Middle frontal gyrus (tissue), 1 donor: ENCODE results near the gene PLPP3.

Source experiments
- DNase-seq: peaks from one replicate; pipeline ENCODE4 v3.0.0-alpha.2; 2015; ENCODE audit warnings: low spot score; ENCODE audit errors: extremely low spot score

PLPP3 gene

DNA sequence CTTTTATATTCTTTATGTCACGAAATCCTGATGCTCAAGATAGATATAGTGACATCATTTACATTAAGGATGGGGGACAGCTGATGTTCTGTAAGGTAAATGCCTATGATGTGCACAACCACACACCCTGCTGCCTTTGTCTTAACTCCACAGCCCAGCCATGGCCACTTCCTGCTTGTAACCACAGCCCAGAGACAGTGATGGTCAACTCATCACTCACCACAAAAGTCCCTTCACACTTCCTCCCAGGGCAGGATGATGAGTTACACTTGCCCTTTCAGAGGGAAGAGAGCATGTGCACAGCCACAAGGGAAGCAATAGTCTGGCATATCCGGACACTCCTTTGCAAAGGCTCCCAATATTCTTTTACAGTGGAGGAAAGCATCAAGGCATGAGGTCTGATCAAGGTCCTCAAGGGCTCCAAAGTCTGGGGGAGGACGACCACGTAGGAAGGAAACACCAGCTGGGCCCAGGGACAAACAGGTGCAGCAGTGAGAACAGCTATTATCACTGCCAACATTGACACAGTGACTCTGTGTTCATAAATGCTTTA lies 53.8 kb downstream of the PLPP3 start:
- no peak for DNase-seq

DNA sequence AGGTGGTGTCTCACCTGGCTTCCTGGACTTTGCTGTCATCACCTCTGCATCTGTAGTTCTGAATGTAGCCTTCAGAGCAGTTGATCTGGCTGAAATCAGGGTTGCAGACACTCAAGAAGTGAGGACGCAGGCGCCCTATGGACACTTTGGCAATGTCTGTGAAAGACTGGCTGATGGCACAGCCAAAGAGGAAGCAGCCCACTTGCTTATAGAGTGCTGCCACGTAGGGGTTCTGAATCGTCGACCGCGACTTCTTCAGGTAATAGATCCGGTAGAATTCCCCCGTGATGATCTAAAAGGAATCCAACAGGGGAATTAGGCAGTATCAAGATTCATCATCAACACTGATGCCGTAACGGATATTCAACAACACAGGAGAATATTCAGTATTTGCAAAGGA lies 55.1 kb downstream of the PLPP3 start:
- no peak for DNase-seq

DNA sequence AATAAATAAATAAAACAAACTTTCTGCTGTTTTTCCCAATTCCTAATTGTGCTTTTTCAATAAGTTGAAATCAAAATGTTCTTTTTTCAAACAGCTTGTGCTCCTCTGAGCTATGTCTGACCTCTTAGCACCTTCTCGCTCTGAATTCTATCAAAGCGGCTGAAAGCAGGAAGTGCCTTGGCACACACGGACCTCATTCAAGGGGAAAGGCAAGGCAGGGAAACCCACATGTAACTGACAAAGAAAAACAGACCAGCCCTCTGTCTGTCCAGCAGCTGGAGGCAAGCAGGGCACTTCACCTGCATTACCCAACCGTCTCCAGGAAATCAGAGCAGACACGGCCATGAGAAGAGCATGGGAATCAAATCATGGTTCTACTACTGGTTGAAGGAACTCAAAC lies 56.7 kb downstream of the PLPP3 start:
- DNase-seq = no peak

DNA sequence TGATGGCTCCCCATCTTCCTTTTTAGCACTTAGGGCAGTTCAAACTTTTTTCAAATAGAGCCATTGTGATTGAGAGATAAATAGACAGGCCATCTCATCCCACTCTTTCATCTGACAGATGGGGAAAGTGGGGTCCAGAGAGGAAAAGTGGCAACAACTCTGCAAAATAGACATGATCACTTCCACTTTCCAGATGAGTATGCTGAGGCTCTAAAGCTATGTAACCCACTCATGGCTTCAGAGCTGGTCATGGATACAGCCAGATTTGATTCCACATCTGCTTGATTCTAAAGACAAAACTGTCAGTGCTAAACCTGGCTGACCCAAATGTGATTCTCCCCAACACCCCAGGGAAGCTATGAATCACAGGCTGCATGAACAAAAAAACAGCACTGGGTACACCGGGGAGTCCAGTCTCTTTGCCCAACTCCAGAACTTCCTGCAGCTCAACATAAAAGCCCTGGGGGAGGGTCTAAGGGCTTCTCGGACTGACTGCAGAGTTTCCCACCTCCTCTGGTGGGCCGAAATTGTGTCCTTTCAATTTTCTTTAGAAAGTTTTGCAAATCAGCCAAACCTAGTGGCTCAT lies 59.3 kb downstream of the PLPP3 start:
- no peak for DNase-seq

DNA sequence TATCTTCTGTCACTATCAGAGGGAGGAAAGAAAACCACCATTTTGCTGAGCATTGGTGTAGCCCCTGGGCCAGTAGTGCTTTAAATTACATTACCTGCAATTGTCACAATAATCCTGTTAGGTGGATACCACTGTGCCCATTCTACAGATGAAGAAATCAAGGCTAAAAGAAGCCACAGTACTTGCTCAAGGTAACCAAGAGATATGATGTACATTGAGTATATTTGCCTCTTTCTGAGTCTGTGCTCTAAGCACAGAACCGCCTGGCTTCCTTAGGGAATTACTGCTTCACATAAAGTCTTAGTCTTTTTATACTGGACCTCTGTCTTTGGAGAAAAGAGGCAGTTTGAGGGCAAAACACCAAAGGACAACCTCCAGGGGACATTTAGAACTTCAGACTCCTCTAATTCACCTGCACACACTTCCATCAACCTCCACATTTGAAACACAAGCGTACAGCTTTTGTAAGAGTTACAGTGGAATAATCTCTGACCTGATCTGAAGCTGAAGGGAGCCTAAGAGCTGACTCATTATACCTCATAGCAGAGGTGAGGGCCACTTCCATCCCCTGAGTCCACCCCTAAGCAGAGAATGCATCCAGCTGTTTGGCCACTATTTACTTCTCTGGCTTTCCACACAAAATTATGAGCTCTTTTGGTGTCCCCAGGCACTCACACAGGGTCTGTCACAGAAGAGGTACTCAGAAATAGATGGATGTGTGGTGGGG lies 61.8 kb downstream of the PLPP3 start:
- DNase-seq = no peak

DNA sequence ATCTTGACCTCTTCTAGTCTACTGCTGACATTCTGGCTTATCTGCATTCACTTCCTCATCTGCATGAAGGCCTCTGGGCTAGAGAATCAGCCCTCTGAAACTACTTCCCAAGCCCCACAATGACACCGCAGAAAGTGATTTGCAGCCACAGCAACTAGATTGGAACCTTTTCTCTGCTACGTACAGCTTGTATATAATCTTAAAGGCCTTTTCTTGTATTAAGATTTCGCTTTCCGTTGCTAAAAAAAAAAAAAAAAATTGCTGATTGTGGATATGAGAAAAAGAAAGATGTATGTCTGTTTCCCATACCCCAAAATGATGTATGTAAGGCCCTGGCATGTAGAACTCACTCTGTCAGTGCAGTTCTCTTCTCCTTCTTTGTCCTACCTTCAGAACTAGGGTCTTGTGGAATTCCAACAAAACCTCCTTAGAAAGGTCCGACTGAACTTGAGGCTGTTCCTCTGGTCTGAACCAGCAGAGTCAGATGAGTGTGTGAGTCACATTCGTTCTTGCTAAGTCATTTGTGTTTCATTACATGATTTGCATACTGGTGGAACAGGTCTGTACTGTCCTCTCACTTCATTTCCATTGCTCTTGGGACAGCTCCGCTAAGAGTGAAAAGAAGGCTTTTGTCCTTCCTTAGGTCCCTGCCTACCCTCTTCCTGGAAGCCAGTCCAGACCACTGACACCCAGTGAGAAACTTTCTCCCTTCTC lies 62.7 kb downstream of the PLPP3 start:
- DNase-seq = no peak

DNA sequence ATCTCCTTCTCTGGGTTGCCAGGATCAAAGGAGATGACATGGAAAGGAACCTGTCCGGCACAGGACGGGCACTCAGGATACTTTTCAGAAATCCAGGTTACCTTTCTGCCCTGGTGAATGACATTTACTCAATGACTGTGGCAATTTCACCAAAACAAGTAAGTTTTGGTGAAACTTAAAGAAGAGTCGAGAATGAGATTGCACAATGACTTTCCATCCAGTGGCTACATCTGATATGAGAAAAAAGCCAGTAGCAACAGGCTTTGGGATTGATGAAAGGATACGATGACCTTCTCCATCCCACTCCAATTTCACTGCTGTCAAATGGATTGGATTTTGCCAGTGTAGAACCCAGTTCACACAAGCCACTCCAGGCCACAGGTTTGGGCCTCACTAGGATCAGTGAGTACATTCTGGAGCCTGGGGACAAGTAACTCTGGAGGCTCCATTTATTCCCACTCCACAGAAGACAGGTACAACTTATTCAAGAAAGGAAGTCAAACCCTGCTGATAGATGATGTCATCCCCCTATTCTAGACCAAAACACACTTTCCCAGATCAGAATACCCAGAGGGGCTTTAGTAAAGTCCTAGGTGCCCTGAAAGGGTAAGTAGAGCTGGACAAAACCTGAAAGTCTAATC lies 63.3 kb downstream of the PLPP3 start:
- no peak for DNase-seq

DNA sequence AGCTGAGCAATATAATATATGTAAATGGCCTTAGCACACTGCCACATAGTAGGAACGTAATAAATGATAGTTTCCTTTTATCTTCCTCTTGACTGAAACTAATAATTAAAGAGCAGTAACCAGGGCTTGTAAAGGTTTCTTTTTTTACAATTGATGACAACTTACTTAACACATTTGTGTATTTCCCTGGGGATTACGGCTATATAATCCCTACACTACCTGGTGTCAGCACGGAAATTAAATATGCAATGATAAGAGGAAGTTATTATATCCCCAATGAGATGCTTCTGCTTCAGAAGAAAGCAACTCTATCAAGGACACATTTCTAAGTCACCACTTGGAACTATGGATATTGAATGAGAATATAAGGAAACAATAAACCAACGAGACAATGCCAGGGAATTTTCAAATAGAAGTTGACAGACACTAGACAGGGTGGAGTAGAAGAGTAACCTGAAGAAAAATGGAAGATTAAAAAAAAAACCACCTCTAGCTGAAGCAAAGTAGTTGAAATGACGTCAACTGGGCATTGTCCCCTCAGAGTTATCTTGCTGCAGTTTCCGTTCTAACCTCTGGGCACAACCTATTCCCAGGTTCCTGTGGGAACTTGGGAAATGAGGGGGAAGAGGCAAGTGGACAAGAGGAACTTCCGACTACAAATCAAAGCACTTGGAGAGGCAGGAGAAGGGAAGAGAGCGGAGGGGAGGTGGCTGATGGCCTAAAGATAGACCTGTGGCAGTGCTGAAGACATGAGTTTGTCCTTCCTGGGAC lies 66.5 kb downstream of the PLPP3 start:
- DNase-seq = no peak

DNA sequence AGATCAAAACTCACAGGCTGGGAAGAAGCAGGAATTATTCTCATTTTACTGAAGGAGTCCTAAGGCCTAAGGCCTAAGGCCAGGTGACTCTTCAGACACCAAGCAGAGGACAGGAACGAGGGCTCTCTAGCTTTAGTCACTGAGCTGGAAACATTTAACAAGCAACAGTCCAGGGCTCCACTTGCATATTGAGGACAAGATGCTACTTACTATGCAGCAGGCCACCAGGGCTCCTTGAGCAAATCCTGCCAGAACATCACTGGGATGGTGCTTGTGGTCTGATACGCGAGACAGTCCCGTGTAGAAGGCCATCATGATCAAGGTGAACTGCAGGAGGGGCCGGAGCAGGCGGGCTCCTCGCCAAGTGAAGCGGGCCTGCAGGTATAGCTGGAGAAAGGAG lies 67.6 kb downstream of the PLPP3 start:
- DNase-seq = no peak

DNA sequence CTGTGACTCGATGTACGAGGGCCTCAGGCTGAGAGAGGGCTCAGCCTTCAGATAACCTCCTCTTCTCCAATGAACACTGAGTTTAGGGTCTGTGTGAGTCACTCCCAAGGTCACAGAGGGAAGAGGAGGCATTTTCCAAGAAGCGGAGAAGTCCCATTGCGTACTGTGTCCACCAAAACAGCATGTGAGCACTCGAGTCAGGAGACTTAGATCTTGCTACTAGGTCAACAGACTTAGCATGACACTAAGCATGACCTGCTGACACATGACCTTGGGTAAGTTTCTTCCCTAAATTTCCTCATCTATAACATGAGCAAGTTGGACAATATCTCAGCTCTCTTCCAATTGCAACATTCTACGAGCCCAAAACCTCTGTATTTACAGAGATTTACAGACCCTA lies 68.0 kb downstream of the PLPP3 start:
- DNase-seq = no peak

DNA sequence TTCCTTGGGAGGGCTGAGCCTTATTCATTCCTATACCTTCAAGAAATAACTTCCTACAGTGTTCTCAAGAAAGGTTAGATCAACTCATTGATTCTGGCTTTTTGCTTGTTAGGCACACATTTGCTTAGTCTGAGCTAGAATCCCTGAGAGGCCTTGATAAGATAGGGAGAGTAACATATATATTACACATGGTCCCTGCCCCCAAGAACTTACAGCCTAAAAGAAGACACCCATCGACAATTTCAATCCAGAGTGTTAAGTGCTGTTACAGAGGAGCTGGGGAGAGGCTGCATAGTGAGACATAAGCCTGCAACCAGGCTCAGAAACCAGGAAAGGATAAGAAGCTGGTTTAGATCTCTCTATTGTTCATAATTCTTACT lies 68.7 kb downstream of the PLPP3 start:
- DNase-seq = no peak

DNA sequence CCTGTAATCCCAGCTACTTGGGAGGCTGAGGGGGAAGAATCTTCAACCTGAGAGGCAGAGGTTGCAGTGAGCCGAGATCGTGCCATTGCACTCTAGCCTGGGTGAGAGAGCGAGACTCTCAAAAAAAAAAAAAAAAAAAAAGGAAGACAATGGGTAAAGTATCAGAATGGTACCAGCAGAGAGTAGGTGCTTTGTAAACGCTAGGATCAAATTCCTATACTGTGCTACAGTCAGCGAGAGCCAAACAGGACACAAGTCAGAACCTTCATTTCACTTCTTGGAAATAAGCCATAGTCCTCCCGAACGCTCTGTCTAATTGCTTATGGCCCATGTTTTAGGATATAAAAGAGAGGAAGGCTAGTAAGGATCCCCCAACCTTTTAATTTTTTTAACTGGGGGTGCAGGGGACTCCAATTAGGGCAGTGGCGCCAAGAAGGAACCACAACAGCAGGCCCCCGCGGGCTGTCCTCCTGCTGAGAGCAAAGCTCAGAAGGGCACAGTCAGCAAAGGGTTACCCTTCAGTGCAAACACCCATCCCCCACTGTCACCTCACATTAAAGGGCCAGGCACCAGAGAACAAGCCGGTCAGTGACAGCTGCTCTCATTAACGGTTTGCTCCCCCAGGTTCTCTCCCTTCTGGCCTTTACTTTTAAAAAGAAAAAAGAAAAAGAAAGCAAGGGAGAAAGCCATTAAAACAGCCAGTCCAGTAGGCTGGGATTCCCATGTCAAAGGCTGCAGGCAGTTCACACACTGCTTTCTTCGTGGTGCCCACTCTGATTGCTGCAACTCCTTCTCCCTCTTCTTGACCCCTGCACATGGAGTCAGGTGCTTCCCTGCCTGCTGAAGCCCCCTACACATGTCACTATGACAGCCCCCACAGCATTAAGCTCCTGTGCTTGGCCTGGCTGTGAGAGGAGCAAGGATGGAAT lies 69.4 kb downstream of the PLPP3 start:
- DNase-seq = no peak

DNA sequence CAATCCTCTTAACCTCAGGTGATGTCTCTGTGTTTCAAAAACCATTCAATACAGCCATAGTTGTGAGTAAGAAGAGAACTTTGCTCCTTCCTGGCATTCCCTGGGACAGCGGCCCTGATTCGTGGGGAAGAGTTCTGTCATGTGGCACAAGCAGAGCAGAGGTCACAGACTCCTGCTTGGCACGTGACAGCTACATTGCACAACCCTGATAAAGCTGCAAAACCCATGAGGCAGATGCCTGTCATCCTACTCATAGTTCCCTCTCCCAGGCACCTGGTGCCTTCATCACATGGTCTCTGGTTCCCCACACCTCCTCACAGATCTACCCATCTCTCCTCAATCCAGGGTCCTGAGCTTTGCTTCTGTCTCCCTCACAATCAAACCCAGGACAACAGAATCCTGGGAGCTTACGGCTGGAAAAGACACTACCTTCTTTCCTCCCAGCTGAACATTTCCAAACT lies 70.8 kb downstream of the PLPP3 start:
- no peak for DNase-seq

DNA sequence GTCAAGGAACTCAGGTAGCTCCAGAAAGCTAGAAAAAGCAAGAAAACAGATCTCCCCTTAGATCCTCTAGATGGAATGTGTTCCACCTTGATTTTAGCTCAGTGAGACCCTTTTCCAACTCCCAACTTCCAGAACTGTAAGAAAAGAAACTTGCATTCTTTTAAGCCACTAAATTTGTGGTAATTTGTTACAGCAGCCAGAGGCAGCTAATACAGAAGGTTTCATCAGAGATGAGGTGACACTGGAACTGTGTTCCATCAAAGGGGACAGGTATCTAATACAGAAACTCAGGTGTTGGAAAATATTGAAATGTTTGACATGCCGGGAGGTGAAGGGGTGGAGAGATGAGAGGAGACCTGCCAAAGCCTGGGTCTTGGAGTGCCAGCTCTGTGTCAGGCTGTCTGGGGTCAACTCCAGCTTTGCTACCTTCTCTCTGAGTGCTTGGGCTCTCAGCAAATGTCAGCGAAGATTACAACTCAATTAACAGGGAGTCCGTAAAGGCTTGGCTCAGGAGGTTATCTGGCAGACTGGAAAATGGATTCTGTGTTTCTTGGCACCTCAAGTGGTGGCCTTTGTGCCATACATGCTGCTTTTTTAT lies 71.3 kb downstream of the PLPP3 start:
- no peak for DNase-seq

DNA sequence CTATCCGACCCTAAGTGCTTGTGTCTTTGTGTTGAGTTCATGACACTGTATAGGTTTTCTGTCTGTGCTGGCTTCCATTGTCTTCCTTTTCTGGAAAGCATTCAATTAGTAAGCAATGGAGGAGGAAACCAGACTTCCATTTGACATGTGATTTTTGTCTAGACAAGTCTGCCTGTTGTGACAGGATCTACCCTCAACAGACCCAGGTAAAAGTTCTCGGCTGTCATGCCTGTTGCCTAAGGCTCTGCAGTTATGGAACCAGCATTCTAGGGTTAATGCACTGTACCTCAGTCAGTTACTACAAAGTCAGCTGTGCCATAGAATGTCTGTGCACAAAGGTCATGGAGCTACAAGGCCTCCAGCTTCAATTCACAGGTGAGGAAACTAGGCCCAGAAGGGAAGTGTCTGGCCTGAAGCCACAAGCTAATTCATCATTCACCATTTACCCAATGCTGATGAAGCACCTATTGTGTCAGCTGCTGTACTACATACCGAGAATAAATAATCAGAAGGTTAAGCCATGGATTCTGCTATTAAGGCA lies 72.3 kb downstream of the PLPP3 start:
- no peak for DNase-seq

DNA sequence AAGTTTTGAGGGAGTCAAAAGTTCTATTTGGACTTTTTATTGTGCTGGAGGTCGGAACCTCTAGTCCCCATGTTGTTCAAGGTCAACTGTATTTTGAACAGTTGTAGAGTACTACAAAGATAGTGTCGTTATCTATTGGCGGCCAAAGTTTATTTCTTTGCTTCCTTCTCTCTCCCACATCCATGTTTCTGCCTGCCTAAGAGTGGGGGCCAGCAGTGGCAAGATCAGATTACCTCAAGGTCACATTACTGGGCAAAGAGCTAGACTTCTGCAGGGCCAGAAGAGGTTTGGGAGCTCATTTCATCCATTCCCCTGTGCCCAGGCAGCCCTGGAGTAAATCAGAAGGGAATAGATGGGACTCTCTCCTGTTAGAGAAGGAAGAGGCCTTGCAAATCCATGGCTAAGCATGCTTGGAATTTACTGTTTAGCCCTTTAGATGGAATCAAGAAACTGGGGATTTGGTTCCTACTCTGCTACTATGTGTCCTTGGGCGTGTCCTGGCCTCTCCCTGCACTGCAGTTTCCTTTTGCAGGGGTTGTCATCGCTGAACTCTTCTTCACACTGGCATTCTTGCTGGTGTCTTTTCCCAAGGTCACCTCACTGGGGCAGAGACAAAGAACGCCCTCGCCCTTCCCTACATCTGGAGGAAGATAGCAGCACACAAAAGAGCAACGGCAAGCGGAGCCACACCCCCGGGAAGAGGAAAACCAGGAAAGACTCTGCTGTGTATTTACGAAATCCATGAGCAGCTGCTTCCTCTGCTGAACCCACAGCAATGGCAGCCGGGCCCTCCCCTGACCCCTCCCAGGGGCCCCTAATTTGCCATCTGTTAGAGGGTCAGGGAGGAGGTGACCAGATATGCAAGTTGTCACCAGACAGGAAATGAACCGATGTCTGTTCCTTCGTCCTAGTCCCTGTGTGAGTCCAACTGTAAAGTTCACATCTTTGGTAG lies 73.3 kb downstream of the PLPP3 start:
- DNase-seq = no peak

DNA sequence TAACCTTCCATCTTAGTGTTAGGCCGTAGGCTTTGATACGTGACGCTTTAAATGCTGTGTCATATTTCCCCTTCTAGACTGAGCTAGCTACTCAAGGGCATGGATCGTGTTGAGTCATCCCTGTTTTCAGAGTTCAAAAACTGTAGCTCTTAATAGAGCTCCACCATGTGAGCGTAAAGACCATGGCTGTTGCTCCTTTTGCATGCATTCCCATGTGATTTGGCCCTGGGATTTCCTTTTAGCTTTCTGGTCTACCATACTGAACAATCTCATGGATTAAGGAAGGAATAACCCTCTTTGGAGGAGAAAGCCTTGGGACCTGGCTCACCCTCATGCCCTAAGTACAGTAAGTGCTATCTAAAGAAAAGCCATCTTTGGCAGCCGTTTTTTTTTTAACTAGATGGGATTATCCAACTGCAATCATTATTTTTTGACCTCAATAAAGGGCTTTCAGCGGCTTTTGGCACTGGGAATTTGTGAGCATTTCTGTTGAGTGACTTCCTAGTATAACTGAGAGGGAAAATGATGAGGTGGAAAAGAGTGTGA lies 76.6 kb downstream of the PLPP3 start:
- DNase-seq = no peak

DNA sequence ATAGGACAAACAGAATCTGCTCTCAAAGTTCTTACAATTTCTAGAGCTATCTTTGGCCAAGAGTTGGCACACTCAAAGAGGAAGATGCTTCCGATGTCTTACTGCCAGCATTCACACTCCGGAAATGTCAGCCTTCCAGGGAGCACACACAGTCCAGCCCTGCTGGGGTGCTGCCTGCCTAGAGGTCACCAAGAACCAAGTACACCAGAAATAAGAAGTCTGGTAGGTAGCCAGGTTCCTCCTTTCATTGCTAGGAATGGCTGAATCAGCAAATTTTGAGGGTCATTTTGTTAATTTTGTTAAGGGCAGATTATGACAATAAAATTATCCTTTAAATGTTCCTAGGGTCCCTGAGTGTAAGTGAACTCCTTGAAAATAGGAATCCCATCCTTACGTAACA lies 77.5 kb downstream of the PLPP3 start:
- no peak for DNase-seq
